MM.1S (cell line): Measurements from ENCODE around the gene TMC4.
"Not testable (repeated sequence)": the region's sequence is repeated elsewhere in the genome, so short reads cannot be mapped to it uniquely, and the experiment has no call there.

Experiments
- DNase-seq: peaks from one replicate; pipeline ENCODE4 v3.0.0-alpha.2; 2015
- H2AFZ ChIP-seq: fragments of 300-600 bp; sonication (generic); 2 replicates; pipeline ENCODE4 v1.6.0; 2016; ENCODE audit warnings: antibody characterized with exemption, low read length
- H3F3A ChIP-seq: fragments of 300-600 bp; sonication (generic); 2 replicates; pipeline ENCODE4 v1.6.1; 2016; ENCODE audit warnings: mild to moderate bottlenecking, antibody characterized with exemption, low read length, moderate library complexity, mixed read lengths; ENCODE audit not compliant: insufficient read depth
- H3K27ac ChIP-seq: fragments of 300-600 bp; sonication (generic); 2 replicates; pipeline ENCODE4 v1.5.1; 2016; ENCODE audit warnings: mild to moderate bottlenecking, low read length
- H3K27me3 ChIP-seq: fragments of 300-600 bp; sonication (generic); replicated peaks from 2 replicates; pipeline ENCODE4 v1.6.0; 2016; ENCODE audit warnings: low read length; ENCODE audit not compliant: insufficient read depth
- H3K36me3 ChIP-seq: fragments of 300-600 bp; sonication (generic); replicated peaks from 2 replicates; pipeline ENCODE4 v1.6.1; 2016; ENCODE audit warnings: mild to moderate bottlenecking, low read length, mixed read lengths; ENCODE audit not compliant: insufficient read depth
- H3K4me1 ChIP-seq: fragments of 300-600 bp; sonication (generic); 2 replicates; pipeline ENCODE4 v1.6.1; 2016; ENCODE audit warnings: low read length, mixed read lengths
- H3K4me2 ChIP-seq: fragments of 300-600 bp; sonication (generic); 2 replicates; pipeline ENCODE4 v1.6.0; 2016; ENCODE audit warnings: low read depth, low read length
- H3K4me3 ChIP-seq: fragments of 300-600 bp; sonication (generic); 2 replicates; pipeline ENCODE4 v1.5.1; 2016; ENCODE audit warnings: low read length, mixed read lengths
- H3K79me2 ChIP-seq: fragments of 300-600 bp; sonication (generic); 2 replicates; pipeline ENCODE4 v1.6.1; 2016; ENCODE audit warnings: mixed run types, low read length, mixed read lengths
- H3K9ac ChIP-seq: fragments of 300-600 bp; sonication (generic); 2 replicates; pipeline ENCODE4 v1.6.1; 2016; ENCODE audit warnings: low read length, mixed read lengths
- H3K9me2 ChIP-seq: fragments of 300-600 bp; sonication (generic); replicated peaks from 2 replicates; pipeline ENCODE4 v1.6.1; 2016; ENCODE audit warnings: mild to moderate bottlenecking, low read length, mixed read lengths; ENCODE audit not compliant: insufficient read depth
- H3K9me3 ChIP-seq: fragments of 300-600 bp; sonication (generic); replicated peaks from 2 replicates; pipeline ENCODE4 v1.6.1; 2016; ENCODE audit warnings: mild to moderate bottlenecking, low read length, mixed read lengths; ENCODE audit not compliant: insufficient read depth
- H4K20me1 ChIP-seq: fragments of 300-600 bp; sonication (generic); 2 replicates; pipeline ENCODE4 v1.6.1; 2016; ENCODE audit warnings: mild to moderate bottlenecking, low read length, moderate library complexity, mixed read lengths; ENCODE audit not compliant: insufficient read depth
- CTCF ChIP-seq: fragments of 300-600 bp; sonication (generic); IDR thresholded peaks from 2 replicates; pipeline ENCODE4 v1.5.1; 2016; ENCODE audit warnings: antibody characterized with exemption, low read length, mixed read lengths
- EZH2 ChIP-seq: fragments of 300-600 bp; sonication (generic); optimal IDR thresholded peaks from 2 replicates; pipeline ENCODE3; 2017; ENCODE audit warnings: low read depth, mild to moderate bottlenecking, antibody characterized with exemption, low read length, mixed read lengths
- EZH2phosphoT487 ChIP-seq: fragments of 300-600 bp; sonication (generic); IDR thresholded peaks from 2 replicates; pipeline ENCODE4 v1.6.1; 2018; ENCODE audit warnings: antibody characterized with exemption, low read length

TMC4 gene

DNA sequence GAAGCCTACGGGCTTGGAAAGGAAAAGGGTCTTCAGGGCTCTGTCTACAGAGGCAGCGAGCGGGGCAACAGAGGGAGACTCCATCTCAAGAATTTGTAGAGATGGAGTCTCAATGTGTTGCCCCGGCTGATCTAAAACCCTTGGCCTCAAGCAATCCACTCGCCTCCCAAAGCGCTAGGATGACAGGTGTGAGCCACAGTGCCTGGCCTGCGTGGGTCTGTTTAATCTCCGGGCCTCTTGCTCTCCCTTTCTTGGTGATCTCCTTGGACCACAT, 35.8 kb upstream of the TMC4 start:
- Histone ChIP-seq H3K9me2 (no peaks in the 10 kb centered on the region), H4K20me1 (peaks cover 62% of the 10 kb centered on the region), H3K4me1 (peaks cover 13% of the 10 kb centered on the region; the same call in 1 of the 2 replicates), H3K27me3 (no peaks in the 10 kb centered on the region), H3K9ac (no peak overlapping the region), H3K9me3 (no peaks in the 10 kb centered on the region), H3K79me2 (peaks cover 35% of the 10 kb centered on the region), H3K4me2 (no peak overlapping the region), H2AFZ (no peak overlapping the region), H3F3A (peaks cover 65% of the 10 kb centered on the region), H3K36me3 (peaks cover 27% of the 10 kb centered on the region), H3K4me3 (no peak overlapping the region), H3K27ac (no peak overlapping the region)
- no peak for TF ChIP-seq EZH2
- no peak for TF ChIP-seq CTCF
- TF ChIP-seq EZH2phosphoT487, result no peak
- no peak for DNase-seq

DNA sequence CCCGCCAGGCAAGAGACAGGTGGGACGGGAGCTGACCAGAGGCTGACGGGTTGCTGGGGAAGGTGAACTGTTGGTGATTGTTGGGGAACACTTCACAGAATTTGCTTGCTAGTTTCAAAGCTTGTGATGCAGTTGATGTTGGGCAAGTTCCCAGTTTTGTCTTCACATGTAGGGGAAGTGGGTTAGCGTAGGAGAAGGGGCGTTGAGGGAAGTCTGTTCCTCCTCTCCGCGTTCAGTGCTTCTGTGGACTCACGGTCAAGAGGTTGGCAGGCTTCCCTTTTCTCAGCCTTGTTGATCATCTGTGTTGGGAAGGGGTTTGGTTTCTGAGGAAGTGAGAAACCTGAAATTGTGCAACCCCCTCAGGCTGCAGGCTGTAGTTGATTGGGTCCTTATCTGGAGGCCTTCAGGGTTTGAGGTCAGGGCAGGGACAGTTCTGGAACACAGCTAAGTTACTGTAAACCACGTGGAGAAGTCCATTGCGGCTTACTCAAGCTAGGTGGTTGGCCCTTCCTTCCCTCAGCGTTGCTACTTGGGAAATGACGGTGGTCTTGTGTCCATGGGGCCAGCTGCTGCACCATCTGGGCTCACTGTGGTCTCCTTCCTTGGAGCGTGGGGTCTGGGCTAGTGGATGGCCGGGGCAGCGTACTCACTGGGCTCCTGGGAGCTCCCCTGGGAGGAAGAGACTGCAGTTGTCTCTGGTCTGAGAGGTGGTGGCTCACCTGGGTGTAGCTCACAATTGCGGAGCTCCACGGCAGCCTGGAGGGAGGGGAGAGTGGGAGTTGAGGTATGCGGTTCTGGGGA, 35.2 kb upstream of the TMC4 start:
- H4K20me1 ChIP-seq, result peaks cover 68% of the 10 kb centered on the region
- no peak overlapping the region for H3K4me2 ChIP-seq
- no peak overlapping the region for H3K27ac ChIP-seq
- H3K4me1 ChIP-seq, result peaks cover 18% of the 10 kb centered on the region
- no peaks in the 10 kb centered on the region for H3K27me3 ChIP-seq
- H3K9me2 ChIP-seq, result no peaks in the 10 kb centered on the region
- peaks cover 71% of the 10 kb centered on the region for H3F3A ChIP-seq
- no peak for DNase-seq
- H3K36me3 ChIP-seq, result peaks cover 32% of the 10 kb centered on the region
- no peak overlapping the region for H3K4me3 ChIP-seq
- peaks cover 40% of the 10 kb centered on the region for H3K79me2 ChIP-seq
- TF ChIP-seq EZH2phosphoT487, result no peak
- TF ChIP-seq CTCF, result no peak
- no peak for TF ChIP-seq EZH2
- H3K9me3 ChIP-seq, result no peaks in the 10 kb centered on the region
- H3K9ac ChIP-seq, result no peak overlapping the region
- H2AFZ ChIP-seq, result no peak overlapping the region

DNA sequence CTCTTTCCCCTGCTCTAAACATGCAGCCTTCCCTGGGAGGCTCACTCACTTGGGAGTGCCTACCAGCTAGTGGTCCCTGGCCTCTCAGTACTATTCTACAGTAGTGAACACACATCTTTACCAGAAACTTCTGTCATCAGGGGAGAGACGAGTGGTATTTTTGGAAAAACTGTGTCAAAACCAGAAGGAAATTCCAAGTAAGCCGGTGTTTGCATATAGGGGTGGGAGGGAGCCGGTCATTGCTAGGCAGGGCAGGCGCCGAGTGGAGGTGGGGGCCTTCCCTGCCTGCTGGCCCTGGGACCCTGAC, 34.7 kb upstream of the TMC4 start:
- no peak overlapping the region for H3K9ac ChIP-seq
- no peaks in the 10 kb centered on the region for H3K9me2 ChIP-seq
- no peaks in the 10 kb centered on the region for H3K27me3 ChIP-seq
- H2AFZ ChIP-seq, result no peak overlapping the region
- H3K79me2 ChIP-seq, result peaks cover 46% of the 10 kb centered on the region
- H4K20me1 ChIP-seq, result peaks cover 73% of the 10 kb centered on the region
- no peak for DNase-seq
- H3K4me2 ChIP-seq, result no peak overlapping the region
- H3K27ac ChIP-seq, result no peak overlapping the region
- H3K9me3 ChIP-seq, result no peaks in the 10 kb centered on the region
- H3F3A ChIP-seq, result peaks cover 76% of the 10 kb centered on the region
- no peak for TF ChIP-seq CTCF
- no peak for TF ChIP-seq EZH2
- TF ChIP-seq EZH2phosphoT487, result no peak
- H3K36me3 ChIP-seq, result peaks cover 37% of the 10 kb centered on the region
- no peak overlapping the region for H3K4me3 ChIP-seq
- peaks cover 23% of the 10 kb centered on the region for H3K4me1 ChIP-seq

DNA sequence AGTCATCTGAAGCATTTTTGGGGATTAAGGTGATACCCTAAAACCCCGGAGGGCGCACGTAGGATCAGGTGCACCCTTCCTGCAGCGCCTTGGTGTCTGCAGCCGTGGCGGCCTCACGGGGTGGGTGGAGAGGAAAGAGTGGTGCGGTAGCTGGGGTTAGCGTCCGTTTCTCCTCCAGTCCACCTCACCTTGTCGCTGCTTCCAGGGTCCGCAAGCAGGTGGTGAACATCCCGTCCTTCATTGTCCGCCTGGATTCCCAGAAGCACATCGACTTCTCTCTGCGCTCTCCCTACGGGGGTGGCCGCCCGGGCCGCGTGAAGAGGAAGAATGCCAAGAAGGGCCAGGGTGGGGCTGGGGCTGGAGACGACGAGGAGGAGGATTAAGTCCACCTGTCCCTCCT, 34.2 kb upstream of the TMC4 start:
- H3K4me2 ChIP-seq, H2AFZ ChIP-seq, H3K27me3 ChIP-seq, DNase-seq, H3K9me3 ChIP-seq, H3K4me3 ChIP-seq, H3K9me2 ChIP-seq, H3K27ac ChIP-seq, H3K9ac ChIP-seq: not testable (repeated sequence)
- peaks cover 50% of the 10 kb centered on the region for H3K79me2 ChIP-seq
- H3K36me3 ChIP-seq, result peaks cover 41% of the 10 kb centered on the region
- H3K4me1 ChIP-seq, result peaks cover 28% of the 10 kb centered on the region
- H3F3A ChIP-seq, result peaks cover 81% of the 10 kb centered on the region
- peaks cover 78% of the 10 kb centered on the region for H4K20me1 ChIP-seq
